NCI-H345 (cell line): Measurements from ENCODE around the gene NFIA.
A peak's percentile ranks its signal among the peaks of the same experiment; 100 is the strongest.

Experiments
- DNase-seq: peaks from one replicate; lab custom pipeline; 2025; lab: John Stamatoyannopoulos, UW

Gene NFIA

GRCh38 chr1:61130338-61131000 lies 48.1 kb downstream of the NFIA start:
- DNase-seq = no peak

DNA sequence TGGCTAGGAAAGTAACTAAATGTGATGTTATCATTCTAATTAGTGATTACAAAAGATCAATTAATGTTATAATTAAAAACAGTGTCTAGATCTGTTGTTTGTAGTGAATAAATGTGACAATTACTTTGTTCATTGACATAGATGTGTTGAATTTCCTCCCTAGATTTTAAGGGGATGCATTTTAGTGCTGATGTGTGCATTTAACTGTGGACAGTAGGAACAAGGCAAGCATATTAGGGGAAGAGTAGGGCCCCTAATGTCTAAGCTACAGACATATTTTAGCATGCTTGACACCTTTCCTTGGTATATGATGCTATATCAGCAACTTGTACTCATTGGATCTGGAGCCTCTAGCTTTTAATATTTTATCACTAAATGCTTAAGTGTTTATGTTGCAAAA lies 48.9 kb downstream of the NFIA start:
- DNase-seq = no peak

DNA sequence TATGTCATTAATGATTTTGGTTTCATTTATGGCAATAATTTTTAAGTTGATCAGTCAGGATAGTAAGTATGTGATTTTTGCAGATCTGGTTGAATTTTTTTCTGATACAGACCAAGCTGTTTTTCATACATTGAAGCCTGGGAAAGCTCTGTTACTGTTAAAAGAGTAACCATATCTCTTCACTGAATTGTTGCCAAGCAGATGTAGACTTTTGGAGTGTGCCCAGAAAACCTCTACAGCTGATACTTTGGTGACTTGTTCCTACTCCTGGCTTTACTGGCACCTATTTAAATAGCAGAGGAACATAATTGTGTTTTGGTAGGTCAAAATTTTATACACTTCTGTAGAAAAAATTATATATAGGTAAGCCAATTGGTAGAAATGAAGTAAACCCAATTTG lies 49.4 kb downstream of the NFIA start:
- no peak for DNase-seq

DNA sequence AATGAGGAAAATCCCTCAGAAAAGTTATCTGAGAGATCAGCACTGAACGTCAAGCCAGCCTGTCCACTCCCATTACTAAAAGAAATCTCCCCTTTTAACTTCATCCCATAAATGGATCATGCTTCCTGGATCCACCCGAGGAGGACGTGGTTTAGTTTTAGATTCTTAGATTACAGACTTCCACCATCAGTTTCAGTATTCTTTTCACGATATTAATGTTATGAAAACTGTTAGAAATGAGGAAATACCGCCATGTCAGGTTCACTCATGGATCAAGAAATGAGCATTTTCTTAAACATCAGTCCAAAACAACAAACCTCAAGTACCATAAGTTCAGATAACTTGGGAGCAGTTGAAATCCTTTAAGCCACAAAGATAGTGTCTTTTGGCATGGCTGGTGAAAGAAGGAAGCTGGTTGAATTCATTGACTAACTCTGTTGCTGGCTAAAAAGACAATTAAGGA lies 49.8 kb downstream of the NFIA start:
- DNase-seq = no peak

- no peak for DNase-seq
Observed at GRCh38 chr1:61132645-61133334, 50.4 kb downstream of the NFIA start.

DNA sequence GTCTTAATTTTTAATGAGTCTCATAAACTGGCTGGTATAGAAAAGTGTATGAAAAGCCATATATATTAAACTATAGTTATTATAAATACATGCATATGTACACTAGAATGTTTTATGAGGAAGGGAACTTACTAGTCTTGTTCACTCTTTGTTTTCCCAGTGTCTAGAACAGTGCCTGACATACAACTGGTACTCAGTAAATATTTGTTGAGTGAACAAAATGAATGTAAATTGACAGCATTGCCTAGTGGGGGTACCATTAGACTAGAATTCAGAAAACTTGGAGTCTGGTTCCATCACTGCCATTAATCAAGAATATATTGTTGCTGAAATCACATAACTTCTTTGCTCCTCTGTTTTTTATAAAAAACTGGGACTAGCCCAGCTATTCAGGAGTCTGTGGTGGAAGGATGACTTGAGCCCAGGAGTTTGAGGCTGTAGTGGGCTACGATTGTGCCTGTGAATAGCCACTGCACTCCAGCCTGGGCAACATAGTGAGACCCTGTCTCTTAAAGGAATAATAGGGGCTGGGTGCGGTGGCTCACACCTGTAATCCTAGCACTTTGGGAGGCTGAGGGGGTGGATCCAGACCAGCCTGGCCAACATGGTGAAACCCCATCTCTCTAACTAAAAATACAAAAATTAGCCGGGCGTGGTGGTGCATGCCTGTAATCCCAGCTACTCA lies 51.1 kb downstream of the NFIA start:
- DNase-seq = no peak

DNA sequence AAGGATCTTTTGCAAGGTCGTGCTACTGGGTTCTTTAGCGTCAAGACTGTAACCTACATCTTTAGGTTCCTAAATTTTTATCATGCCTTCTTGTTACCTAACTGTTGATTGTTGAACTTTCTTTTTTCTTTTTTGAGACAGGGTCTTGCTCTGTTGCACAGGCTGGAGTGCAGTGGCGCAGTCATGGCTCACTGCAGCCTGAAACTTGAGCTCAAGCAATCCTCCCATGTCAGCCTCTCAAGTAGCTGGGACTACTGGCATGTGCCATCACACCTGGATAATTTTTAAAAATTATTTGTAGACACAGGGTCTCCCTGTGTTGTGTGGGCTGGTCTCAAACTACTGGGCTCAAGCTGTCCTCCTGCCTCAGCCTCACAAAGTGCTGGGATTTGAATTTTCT lies 52.9 kb downstream of the NFIA start:
- DNase-seq = no peak

GRCh38 chr1:61138305-61138704 lies 55.9 kb downstream of the NFIA start:
- DNase-seq = no peak

- no peak for DNase-seq
Observed at GRCh38 chr1:61138921-61139774, 56.8 kb downstream of the NFIA start.

GRCh38 chr1:61139775-61140549 lies 57.6 kb downstream of the NFIA start:
- no peak for DNase-seq

- DNase-seq = no peak
Observed at GRCh38 chr1:61140778-61141177, 58.4 kb downstream of the NFIA start.

- DNase-seq = no peak
Observed at GRCh38 chr1:61141288-61142042, 59.1 kb downstream of the NFIA start.

GRCh38 chr1:61142043-61142440 lies 59.7 kb downstream of the NFIA start:
- no peak for DNase-seq

GRCh38 chr1:61142726-61143500 lies 60.6 kb downstream of the NFIA start:
- DNase-seq = peak; percentile 52

DNA sequence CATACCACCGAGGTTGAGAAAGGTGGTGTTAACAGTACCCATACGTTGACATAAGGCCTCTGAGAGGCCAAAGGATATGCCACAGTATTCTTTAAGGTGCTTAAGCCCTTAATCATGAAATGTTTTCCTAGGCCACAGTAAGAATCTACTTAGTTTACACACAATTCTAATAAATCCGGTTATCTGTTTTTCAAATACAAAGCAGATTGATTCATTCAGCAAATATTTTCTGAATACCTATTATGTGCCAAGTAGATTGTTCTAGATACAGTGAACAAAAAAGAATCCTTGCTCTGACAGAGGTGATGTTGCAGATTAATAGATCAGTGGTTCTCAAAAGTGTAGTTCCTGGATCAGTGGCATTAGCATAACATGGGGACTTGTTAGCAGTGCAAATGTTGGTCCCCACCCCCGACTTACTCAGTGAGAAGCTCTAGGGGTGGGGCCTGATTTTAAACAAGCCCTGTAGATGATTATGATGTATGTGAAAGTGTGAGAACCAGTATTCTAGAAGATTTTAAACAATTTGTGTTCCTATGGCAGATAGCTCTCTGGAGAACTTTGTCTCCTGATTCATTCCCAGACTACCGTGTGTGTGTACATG lies 61.6 kb downstream of the NFIA start:
- no peak for DNase-seq

GRCh38 chr1:61149010-61149860 lies 66.9 kb downstream of the NFIA start:
- no peak for DNase-seq

DNA sequence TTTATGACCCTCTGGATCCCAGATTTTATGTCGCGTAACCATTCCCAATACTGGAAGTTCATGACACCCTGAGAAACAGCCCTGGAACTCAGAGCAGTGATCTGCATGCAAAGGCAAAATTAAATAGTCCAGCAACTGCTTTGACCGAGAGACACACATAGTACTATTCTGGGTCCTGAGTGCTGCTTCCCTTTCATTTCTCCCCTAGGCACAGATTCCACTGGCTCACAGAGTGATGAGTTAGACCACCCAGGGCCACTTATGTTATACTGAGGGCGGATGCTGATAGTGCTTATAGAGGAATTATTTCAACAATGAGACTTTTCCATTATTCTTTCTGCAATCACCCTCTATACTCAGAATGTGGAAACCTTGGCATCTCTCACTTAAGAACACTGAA lies 69.2 kb downstream of the NFIA start:
- no peak for DNase-seq

DNA sequence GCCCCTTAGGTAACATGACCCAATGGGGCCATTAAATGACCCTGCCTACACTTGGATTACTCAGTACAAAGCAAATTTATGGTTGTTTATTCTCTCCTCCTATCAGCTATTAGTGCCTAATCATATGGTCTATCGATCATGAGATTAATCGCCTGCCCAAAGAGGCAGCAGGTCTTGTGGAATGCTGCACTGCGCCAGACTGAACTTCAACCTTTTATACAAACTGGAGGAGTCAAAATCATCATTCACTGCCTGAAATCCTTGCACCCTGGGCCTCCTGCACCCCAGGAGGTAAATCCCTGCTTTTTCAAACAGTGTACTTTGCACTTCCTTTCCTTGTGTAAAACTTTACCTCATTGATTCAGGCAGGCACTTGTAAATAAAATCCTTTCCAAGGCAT lies 69.7 kb downstream of the NFIA start:
- no peak for DNase-seq
